Measurements from ENCODE around the gene MAP4K1.

- TF ChIP-seq POLR2AphosphoS5 (IDR thresholded peaks at IDR 0.05; ENCODE audit: borderline replicate concordance, low read depth, low read length) (no peak), EZH2 (IDR thresholded peaks at IDR 0.05) (no peak), FOXP2 (optimal IDR thresholded peaks at IDR 0.05; ENCODE audit: control extremely low read depth, extremely low read length, insufficient read depth) (no peak)
These were observed 47.6 kb upstream of the MAP4K1 start for GRCh38 chr19:38665219-38665931.

Data from SK-N-MC (cell line).